ENCODE data around the gene RPTOR.

The RPTOR gene

DNA sequence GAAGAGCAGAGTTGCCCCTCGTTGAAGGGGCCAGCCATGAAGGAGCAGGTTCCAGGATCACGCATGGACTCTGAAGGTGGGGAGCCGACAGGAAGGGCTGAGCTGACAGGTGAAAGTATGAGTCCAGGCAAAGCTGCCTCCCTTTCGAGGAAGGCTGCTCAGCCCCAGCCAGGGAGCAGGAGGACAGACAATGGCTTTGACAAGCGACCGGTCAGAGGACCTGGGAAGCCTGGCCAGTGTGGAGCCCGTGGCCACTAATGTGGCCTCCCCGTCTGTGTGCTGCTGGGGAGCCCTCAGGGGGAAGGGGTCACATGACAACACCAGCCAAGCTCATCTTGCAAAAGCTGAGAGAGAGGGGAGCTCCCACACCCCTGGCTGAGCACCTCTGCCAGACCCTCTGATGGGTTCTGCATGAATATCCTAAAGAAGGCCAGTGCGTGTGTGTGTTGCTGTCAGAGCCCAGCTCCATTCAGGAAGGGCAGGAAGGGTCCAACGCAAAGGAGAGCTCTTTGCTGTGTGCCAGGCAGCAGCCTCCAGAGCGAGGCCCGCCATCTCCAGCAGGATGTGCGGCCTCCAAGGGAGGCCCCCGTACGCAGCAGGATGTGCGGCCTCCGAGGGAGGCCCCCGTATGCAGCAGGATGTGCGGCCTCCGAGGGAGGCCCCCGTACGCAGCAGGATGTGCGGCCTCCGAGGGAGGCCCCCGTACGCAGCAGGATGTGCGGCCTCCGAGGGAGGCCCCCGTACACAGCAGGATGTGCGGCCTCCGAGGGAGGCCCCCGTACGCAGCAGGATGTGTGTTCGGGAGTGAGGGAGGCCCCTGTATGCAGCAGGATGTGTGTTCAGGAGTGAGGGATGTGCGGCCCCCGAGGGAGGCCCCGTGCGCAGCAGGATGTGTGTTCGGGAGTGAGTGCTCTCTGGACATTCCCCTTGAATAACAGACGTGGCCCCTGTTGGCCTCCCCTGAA is 344.9 kb downstream of the RPTOR start:
- no peak for DNase-seq

DNA sequence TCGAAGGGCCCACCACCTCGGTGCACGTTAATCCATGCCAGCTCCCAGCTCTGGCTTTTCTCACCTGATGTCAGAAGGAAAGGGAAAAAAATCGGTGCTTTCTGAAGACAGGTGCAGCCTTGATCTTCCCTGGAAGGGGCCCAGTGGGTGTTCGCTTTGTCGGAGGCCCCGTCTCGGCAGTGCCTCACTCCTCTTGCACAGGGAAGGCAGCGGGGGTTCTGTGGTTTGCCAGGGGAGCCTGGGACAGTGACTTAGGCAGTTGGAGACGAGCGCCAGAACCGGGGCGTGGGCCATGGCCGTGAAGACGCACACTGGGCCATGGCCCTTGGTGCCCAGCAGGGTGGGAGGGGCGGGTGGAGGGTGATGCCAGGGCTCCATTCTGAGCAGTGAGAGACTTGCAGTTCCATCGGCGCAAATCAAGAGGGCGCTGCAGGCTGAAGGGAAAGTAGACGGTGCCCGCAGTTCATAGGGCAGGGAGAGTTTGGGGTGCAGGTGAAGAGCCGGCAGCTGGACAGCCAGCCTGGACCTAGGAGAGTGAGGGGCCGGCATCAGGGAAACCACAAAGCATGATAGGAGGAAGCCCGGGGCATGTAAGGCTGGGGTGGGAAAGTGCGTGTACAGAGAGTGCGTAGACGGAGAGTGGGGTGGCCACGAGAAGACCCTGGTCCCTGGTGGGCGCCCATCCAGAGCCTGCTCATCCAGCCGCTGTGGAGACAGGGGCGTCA is 345.7 kb downstream of the RPTOR start:
- DNase-seq: no peak

DNA sequence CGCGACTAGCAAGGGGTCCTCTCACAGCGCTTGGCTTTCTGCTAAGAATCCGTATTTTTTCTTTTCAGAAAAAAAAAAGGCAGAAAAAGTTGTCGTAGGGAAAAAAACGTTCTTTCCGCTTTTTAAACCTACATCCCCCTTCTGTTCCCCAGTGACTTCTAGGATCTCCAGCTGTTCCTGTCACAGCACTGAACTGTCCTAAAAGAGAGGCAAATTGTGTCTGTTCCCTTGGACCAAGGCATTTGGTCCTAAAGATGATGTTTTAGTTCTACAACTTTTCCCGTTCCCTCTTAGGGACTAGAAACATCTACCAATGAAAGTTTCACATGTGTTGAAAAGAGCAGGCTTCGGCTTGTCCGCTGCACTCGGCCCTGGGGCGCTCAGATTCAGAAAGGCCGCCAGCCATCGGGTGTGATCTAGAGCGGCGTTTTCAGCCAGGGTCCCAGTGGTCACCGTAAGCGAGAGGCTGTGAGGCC is 346.3 kb downstream of the RPTOR start:
- DNase-seq: no peak

DNA sequence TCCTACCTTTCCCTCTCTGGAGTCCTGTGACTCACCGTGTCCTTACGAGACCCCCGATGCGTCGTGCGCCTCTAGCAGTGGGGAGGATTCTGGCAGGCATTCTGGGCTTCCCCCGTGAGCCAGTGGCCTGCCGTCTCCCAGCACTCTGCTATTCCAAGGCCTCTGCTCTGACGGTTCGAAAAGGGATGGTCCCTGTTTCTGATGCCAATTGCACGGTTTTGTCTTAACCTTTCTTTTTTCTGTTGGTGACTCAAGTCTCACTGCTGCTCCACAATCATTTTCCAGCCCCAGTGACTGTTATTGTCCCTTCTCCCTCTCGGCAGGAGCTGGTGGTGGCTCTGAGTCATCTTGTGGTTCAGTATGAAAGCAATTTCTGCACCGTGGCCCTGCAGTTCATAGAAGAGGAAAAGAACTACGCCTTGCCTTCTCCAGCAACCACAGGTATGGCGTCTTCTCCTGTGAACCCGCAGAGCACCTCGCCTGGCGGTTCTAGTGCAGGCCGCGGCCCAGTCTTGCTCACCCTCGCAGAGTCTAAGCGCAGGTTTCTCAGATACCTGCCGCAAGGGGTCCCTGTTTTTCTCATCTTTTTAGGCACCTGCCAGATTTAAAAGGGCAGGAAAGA is 346.9 kb downstream of the RPTOR start:
- DNase-seq: peak; percentile 94

DNA sequence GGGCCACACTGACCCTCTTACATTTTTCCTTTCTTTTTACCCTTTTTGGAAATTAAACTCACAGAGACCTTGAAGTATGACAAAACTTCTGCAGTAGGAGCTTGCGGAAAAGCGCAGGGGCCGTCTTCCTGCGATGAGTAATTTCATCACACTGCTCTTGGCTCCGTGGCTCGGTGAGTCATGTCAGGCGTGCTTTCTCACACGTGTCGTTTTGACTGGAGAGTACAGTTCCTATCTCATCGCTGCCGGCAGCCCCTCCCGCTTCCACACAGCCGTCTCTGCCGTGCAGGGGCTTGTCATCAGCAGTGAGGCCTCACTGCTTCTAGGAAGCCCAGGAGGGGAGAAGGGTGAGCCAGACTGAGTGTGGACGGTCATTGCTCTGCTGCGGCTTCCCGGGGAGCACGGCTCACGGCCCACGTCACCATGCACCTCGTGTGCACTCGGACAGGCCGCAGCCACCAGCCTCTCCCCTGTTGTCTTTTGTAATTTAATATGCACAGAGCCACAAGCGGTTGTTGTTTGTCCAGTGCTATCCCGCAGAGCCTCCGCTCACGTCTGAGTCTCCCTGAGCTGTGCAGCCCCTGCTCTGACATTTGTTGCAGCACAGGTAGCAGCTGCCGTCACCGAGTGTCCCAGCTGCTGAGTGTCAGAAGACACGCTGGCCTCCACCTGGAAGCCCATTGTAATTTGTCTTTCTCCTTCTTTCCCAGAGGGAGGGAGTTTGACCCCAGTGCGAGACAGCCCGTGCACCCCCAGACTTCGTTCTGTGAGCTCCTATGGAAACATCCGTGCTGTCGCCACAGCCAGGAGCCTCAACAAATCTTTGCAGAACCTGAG is 347.6 kb downstream of the RPTOR start:
- peak; percentile 90 for DNase-seq

DNA sequence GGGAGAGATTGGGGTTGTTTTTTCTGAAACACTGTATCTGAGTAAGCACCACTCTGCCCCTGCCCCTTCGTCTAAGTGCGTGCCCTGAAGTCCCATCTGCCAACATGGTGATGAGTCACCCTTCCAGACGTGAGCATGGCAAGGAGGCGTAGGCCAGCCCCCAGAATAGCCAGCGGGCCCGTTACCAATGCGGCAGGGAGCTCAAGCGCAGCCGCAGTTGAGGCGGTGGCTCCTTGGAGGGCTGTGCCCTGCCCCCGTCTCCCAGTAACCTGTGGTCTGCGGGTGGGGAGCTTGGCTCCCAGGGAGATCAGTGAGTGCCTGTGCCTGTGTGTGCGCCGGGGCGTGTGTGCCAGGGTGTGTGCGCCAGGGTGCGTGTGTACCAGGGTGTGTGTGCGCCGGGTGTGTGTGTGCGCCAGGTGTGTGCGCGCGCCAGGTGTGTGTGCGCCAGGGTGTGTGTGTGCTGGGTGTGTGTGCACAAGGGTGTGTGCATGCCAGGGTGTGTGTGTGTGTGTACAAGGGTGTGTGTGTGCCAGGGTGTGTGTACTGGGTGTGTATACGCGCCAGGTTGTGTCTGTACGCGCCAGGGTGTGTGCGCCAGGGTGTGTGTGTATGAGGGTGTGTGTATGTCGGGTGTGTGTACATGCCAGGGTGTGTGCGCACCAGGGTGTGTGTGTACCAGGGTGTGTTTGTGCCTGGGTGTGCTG is 348.4 kb downstream of the RPTOR start:
- no peak for DNase-seq

DNA sequence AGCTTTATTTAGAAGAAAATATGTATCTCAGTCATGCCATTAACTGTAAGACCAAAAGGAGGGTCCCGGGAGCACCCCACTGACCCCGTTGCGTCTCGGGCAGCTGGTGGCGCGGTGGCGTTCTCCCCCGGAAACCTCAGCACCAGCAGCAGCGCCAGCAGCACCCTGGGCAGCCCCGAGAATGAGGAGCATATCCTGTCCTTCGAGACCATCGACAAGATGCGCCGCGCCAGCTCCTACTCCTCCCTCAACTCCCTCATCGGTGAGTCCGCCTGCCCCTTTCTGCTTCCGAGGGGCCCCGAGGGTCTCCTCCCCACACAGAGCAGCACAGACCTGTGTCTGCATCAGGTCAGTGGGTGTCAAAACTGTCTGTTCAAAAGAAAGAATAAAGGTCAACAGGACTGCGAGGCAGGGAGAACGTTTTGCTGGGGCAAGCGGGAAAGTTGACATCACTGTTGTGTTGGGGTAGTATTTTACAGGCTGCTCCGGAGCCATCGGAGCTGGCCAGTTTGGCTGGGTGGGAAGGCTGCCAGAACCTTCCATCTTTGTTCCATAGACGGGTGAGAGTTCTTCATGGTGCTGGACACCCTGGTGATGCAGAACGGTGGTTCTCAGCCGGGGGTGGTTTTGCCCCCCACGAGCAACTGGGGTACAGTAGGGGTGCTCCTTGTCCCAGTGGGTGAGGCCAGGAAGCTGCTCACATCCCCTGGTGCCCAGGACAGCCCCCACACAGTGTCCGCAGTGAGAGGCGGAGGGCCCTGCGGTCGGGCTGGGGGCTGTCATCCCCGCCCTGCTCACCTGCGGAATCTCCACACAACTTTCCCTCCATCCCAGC is 349.2 kb downstream of the RPTOR start:
- DNase-seq: no peak

DNA sequence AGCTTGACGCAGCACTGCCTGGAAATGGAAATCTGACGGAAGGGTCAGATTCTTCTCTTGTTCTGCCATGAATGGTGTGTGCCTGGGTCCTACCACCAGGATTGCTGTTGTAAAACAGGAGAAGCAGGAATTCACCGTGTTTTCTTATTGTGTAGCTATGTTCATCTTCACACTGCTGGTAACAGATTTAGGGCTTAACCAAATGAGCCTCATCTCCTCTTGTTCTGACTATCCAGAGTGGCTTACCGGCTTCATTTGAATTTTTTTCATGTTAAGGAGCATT is 349.7 kb downstream of the RPTOR start:
- DNase-seq: no peak

DNA sequence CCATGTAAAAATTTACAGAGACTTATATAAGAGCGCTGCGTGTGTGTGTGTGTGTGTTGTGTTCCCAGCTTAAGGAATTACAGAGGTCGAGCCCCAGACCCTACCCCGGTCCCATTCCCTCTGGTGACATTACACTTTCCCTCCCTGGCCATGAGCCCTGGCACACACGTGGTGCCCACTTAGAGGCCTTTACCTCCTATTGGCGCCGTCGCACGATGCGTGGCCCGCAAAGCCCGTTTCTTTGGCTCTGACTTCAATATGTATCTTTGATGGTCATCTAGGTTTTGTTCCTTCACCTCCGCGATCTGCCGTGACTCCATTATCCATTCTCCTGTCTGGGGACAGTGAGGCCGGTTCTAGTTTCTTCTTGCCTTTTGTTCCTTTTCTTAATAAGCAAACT is 350.1 kb downstream of the RPTOR start:
- DNase-seq: no peak

DNA sequence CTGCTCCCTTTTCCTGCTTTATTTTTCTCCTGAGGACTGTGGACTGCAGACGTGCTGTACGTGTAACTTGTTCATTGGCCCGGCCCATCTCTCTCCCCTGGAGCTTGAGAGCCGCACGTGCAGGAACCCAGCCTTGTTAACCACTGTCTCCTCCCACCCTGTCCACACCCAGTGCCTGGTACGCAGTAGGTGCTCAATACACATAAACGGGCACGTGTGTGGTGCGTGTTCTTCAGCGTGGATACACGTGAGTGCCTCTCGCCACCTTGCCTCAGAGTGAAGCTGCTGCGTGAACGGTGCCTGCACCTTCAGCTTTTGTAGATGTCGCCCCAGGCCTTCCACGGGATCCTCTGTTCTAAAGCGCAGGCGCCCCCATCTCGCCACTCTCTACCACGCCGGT is 350.7 kb downstream of the RPTOR start:
- DNase-seq: no peak

DNA sequence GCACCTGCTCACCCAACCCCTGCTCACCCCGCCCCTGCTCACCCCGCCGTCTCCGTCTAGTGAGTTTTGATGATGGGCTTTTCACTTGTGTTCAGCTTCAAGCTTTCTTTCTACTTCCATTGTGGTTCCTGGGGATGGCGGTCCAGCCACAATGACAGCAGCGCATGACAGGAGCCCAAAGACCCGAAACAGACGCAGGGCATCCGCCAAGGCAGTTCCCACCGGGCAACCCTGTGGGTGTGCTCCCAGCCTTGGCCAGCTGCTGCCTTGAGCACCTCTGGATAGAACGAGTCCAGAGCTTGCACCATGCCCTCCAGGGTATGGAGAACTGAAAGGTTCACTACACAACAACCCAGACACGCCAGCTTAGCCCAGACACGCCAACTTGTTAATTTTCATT is 354.1 kb downstream of the RPTOR start:
- no peak for DNase-seq

DNA sequence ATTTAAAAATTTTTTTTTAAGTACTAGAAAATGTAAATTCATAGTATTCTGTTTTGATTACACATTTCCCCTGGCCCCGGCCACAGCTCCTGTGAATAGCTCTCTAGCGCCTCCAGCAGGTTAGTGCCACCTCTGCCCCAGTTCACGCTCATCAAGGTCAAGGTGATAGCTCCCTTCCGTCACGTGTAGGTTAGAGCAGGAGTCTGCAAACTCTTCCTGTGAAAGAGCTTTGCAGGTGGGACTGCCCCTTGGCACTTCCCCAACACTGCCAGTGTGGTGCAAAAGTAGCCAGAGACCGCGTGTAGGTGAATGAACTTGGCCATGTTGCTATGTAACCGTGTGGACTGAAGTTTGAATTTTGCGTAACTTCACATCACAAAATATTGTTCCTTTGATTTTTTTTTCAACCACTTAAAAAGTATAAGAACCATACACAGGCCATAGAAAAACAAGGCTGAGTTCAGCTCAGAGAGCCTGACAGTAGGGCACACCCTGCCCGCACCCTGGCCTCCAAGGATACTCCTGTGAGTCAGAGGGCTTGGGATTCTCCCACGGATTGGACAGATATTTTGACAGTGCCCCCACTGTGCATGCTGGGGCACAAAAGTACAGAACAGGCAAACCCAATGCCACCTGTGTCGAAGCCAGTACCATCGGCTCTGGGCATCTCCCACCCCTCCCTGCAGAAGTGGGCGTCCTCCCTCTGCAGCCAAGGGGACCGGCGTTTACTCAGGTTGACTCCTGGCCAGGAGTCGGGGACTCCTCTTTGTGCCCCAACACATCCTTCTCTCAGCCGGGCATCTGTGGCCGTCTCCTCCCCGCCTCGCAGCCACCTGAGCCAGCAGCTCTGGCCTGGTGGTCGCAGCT is 355.0 kb downstream of the RPTOR start:
- DNase-seq: no peak

DNA sequence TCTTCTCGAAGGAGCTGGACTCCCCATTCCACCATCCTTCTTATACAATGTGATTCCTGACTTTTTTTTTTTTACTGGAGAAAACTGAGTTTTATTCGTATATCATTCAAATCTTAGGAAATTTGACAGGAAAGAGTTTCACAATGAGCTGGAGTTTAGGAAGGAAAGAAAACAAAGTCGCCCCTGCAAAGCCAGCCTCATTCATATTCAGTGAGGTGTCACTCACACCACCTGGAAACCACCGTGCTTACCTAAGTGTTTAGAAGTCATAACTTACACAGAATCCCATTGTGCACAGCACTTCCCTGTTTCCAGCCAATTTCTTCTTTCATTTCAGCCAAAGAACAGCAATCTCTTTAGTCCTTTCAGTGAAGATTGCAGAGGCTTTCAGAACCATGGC is 356.7 kb downstream of the RPTOR start:
- DNase-seq: no peak

DNA sequence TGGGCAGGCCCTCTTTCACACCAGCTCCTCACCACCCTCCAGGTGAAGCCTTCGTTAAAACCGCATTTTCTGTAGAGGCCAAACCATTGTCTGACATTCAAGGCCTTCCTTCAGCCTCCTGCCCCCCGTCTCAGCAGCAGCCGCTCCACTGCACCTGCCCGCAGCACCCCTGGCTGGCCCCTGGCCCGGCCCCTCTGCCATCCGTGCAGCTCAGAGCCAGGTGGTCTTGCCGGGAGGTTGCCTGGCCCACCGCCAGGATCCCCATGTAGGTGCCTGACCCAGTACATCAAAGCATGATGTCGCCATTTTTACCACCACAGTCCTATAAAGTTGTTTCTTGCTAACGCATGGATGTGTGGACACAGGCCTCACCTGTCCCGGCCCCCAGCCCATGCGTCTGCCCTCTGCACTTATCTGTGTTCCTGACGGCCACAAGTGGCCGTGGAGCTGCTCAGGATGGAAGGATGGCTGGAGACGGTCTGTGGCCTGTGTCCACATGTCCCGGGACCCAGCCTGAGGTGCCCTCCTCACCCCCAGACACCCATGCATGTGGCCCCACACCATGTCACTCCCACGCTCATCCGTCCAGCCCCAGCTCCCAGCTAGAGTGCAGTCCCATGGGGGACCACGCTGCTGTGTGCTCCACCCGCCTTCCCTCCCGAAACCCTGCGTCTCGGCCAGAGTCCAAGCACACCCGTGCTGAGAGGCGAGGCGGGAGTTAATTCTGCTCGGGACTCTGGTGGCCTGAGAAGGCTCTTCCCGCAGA is 357.7 kb downstream of the RPTOR start:
- DNase-seq: no peak

DNA sequence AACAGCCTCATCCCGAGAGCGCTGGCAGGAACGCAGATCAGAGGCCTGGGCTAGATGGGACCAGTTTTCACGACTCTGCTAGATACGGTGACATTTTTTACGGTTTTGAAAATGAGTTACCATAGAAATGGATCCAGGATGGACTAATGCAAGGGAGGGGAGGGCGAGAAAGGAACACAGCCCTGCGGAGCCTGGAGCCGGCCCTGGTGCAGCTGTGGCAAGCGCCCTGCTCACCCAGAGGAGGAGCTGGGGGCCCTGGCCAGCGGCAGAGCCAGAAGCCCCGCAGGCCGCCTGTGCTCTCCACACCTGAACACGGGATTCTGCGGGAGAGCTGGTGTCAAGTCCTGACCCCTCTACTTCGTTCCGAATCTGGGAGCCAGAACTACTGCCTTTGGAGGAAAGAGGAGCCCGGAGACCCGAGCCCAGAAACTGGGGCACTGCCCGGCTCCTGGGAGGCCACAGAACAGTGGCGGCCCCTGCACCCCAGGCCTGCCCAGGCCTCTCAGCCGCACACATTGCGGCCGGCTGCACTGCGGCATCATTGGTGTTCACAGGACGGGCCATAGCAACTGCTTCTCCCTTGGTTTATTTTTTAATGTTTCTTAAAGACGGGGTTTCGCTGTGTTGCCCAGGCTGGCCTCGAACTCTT is 358.4 kb downstream of the RPTOR start:
- no peak for DNase-seq

DNA sequence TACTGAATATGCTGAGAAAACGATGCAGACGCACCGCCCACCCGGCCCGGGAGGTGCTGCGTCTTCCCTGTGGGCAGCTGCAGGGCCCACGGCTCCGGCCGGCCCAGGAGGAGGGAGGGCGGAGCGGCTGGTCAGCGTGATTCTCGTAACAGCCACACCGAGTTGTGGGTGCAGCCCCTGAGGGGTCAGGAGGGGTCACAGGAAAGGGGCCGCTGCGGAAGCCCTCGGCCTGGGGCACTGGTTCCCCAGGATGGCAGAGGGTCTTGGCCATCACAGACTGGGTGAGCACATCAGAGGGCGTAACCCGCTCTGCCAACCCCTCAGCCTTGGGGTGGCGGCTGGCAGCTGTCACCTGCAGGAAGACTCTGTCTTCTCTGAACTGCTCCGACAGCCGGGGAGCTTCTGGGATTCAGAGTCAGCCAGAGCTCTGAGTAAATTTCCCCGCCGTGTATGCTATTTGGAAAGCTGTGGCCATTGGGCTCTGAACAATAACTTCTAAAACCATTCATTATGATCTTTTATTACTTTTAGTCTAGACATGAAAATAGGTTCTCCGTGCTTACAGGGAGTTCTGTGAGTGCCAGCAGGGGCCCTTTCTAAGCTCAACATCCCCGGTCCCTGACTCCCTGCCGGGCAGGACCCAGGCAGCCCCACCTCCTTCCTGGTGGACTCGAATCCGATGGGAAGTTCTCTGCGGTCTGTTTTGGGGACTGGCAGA is 359.6 kb downstream of the RPTOR start:
- no peak for DNase-seq

DNA sequence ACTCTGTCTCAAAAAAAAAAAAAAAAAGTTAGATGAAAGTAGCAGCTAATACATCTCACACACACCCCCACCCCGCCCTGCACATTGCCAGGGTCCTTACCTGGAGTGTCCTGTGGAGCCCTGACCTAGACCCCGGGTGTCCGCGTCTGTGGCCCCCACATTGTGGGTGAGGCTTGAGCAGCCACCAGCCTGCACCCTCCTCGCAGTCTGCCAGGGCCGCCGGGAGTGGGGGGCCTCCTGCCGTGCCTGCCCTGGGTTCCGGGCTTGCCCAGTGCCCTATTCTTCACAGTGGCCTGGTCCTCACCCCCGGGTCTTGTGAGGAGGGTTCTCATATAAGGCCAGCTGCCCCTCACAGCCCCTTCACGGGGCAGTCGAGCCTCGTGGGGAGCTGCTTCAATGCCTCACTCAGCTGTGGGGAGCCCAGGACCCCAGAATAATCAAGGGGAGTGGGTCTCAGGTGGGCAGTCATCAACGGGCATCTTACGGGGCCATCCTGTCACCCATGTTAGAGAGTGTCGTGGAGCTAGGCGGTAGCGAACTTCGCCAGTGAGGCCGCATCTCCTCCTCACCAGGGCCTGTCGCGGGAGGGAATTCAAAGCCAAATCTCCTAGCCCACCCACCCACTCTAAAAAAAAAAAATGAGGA is 361.1 kb downstream of the RPTOR start:
- DNase-seq: no peak
